ENCODE data around the gene MACROH2A2.
"Not testable (repeated sequence)": the region's sequence is repeated elsewhere in the genome, so short reads cannot be mapped to it uniquely, and the experiment has no call there.

Gene MACROH2A2

DNA sequence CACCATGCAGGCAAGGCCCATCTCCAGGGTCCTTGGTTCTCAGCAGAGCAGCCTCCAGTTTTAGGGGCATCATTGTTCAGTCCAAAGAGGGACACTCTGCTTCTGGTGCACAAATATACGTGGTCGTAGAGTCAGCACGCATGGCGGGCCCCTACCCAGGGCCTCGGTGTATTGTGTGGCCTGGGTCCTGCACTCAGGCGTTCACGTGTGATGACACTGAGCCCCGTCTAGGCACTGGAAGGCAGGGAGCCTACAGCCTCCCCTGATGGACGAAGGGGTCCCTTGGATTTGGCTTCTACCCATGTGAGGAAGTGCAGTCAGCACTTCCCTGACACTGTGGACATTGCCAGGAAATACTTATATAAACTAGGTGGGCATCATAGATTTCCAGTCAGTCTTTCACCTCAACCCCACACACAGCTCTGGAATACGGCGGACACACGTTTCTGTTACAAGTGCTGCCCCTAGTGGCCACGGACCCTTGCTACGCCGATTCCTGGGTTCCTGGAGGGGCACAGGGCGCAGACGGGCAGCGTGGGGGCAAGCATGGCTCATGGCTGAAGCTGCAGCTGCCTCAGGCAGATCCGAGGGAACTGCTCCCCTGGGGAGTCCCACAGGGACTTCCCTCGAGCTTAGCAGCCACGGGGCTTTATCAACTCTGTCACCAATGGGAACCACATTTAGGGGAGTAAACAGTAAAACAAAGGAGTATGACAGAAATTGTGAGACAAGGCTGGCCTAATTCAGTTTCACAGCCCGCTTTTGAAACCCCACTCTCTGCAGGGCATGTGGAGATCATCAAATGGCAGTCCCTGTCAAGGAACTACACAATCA, 54.5 kb downstream of the MACROH2A2 start:
- no peak for DNase-seq

- no peak for DNase-seq
Measured at GRCh38 chr10:70109064-70109729, 56.6 kb downstream of the MACROH2A2 start.

GRCh38 chr10:70111496-70111895, 58.9 kb downstream of the MACROH2A2 start:
- DNase-seq: no peak

DNA sequence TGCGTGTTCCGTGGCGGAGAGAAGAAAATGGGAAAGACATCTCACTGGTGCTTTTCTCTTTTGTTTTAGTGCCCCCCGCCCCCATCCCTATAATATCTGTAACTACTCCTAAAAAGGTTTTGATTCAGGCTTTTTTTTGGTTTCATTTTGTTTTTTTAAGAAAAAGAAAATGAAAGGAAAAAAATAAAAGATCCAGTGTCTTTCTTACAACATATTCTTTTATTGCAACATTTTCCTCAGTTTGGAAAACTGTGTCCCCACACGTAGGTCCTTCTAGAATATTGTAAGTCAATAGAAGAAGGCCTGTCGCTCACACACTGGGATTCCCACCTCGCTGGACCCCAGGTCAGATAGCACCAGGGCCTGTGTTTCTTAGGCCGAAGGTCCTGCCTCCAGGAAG, 59.4 kb downstream of the MACROH2A2 start:
- no peak for DNase-seq

GRCh38 chr10:70114902-70115301, 62.3 kb downstream of the MACROH2A2 start:
- DNase-seq: no peak

GRCh38 chr10:70115948-70116682, 63.5 kb downstream of the MACROH2A2 start:
- peak; percentile 77 for DNase-seq

DNA sequence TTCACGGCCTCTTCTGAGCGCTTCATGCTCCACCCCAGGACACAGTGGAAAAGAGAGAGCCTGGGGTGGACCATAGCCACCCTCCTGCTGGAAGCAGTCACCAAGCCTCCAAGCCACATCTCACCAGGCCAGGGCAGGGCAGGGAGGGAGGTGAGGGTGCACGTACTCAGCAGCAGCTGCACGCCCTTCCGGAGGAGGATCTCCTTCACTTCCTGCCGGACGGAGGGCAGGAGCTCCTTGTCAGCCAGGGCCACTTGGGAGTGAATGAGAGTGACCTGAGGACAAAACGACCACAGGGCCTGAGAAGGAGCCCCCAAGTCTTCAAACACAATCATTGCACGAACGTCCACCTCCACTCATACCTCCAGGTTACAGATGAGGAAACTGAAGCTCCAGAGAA, 65.0 kb downstream of the MACROH2A2 start:
- no peak for DNase-seq

DNA sequence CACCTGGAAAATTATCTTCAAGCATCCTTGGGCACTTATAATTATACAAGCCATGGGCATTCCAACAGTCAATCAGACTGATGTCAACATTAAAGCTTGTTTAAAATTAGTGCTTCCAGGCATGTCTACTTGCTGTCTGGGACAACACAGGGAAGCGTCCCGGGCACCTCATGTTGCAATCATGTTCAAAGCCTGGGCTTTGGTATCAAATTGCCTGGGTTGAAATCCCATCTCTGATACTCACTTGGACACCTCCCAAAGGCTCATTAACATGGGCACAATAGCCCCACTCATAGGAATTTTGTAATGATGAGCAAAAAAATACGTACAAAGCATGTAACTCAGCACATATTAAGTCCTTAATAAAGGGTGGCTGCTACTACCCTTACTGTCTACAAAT, 65.5 kb downstream of the MACROH2A2 start:
- no peak for DNase-seq

- no peak for DNase-seq
Measured at GRCh38 chr10:70119197-70119596, 66.6 kb downstream of the MACROH2A2 start.

GRCh38 chr10:70119623-70120022, 67.0 kb downstream of the MACROH2A2 start:
- no peak for DNase-seq

DNA sequence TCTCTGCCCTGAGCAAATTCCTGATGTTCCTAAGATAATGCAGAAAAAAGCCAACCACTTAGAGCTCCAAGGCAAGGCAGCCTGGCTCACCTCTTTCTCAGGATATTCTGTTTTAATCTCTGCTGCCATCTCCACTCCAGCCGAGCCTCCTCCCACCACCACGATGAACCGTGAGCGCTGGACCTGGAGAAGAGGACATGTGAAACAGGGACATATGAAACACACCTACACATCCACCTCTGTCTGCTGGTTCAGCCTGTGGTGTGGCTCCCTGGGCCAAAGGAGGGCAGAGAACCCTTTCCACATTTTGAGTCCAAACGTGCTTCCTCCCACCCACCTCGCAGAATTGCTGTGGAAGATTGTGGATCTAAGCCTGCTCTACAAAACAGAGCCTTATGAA, 67.8 kb downstream of the MACROH2A2 start:
- DNase-seq: no peak

DNA sequence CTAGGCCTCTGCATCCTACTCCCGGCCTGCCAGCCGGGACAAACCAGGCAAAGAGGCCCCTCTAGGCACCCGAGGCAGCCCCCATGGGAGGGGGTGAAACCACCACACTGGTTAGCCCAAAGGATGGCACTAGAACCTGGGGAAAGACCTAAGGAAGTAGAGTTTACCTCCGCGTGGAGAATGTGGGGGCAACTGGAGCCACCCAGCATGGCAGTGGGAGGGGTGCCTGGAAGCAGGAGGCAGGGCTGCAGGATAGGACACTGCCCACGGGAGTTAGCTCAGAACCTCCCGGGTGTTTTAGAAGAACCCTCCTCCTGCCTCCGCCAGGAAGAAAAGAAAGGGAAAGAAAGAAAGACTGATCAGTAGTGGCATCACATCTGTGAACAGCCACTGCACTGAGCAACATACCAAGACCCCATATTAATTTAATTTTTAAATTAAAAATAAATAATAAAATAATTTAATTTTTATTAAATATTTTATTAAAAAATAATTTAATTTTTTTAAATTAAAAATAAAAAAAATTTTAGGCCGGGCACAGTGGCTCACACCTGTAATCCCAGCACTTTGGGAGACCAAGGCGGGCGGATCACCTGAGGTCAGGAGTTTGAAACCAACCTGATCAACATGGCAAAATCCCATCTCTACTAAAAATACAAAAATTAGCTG, 68.8 kb downstream of the MACROH2A2 start:
- DNase-seq: no peak

- DNase-seq: no peak
Measured at GRCh38 chr10:70122742-70123141, 70.1 kb downstream of the MACROH2A2 start.

DNA sequence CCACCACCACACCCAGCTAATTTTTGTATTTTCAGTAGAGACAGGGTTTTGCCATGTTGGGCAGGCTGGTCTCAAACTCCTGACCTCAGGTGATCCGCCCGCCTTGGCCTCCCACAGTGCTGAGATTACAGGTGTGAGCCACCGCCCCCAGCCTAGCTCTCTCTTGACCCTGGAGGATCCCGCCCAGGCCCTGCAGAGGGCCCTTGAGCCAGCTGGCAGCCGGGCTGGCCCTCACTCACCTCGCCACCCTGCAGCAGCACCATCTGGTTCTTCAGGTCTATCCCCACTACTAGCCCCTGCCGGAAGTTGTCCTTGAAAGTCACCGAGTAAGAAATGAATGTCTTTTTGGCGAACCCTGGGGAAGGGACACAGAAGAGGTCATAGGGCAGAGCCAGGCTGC, 70.5 kb downstream of the MACROH2A2 start:
- not testable (repeated sequence) for DNase-seq

GRCh38 chr10:70123817-70124216, 71.2 kb downstream of the MACROH2A2 start:
- no peak for DNase-seq

DNA sequence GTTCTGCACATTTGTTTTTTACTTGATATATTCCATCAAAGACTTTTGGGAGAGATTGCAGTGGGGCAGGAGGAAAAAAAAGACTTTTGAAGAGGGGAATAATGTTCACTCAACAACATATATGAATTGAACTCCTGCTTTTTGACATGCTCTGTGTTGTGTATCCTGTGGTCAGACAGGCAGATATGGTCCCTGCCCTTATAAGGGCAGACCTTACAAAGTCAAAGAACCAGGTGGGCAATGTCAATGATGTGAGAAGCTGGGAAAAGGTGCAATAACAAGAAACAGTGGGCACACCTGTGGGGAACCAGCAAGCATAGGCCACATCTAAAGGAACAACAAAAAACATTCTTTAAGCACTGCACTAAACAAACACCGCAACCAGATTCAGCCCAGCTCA, 71.8 kb downstream of the MACROH2A2 start:
- DNase-seq: no peak

DNA sequence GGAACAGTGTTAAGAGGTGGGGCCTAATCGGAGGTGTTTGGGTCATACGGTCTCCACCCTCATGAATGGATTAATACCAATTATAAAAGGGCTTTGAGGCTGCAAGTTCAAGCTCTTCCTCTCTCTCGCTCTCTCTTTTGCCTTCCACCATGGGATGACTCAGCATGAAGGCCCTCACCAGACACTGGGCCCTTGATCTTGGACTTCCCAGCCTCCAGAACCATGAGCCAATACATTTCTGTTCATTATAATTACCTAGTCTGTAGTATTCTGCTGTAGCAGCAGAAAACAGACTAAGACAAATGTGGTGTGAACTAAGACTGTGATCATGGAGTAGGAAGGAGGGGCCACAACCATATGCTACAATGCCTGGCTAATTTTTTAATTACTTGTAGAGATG, 72.3 kb downstream of the MACROH2A2 start:
- no peak for DNase-seq

DNA sequence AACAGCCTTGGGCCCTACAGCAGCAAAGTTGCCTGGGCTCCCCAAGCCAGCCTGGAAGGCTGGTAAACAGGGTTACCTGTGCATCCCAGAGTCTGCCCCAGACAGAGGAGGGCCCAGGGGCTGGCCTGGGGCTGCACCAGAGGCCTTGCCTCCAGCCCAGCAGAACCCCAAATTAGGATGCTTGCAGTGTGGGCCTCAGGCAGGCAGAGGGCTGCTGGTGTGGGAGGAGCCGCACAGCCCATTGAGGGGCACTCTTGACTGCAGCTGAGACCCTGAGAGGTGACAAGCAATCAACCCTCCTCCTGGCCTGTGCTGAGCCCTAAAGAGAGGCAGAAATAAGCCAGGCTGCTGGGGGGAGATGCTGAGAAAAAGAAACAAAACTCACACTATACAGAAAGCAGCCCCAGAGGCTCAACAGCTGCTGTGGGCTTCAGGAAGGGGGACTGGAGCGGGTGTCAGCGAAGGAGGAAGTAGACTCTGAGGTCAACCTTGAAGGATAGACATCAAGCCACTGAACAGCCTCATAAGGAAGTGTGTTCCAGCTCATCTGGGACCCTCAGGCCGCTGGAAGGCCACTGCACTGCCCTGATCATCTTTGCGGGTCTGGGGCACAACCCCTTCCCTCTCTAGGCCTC, 73.4 kb downstream of the MACROH2A2 start:
- no peak for DNase-seq

GRCh38 chr10:70126700-70127395, 74.2 kb downstream of the MACROH2A2 start:
- DNase-seq: no peak

- DNase-seq: no peak
Measured at GRCh38 chr10:70130878-70131559, 78.4 kb downstream of the MACROH2A2 start.

DNA sequence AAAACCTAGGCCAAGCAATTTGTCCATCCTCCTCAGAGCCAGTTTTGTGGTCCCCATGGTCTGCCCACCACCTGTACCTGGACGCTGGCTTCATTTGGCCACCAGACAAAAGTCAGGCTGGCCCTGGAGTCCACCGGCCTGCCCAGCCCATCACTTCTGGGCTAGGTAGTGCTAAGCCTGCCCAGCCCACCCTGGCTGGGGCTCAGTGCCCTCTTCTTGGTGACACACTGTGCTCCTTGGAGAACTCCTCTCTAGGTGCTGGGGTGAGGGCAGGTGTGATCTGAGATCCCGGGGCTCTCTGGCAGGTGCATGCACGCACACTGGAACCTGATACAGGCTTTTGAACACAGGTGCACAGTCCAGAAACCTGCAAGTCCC, 78.9 kb downstream of the MACROH2A2 start:
- DNase-seq: no peak
